ENCODE measurements around the gene FGD3. TPM values are rescaled to one million over a fixed set of nuclear protein-coding genes. Genes with fewer than 3 reads are reported as not detected.

The FGD3 gene
- polyA plus RNA-seq, 1 donor (not counting 4 experiments of a cell fraction or from before 2014, with no cell fraction given) = 0.21 TPM

DNA sequence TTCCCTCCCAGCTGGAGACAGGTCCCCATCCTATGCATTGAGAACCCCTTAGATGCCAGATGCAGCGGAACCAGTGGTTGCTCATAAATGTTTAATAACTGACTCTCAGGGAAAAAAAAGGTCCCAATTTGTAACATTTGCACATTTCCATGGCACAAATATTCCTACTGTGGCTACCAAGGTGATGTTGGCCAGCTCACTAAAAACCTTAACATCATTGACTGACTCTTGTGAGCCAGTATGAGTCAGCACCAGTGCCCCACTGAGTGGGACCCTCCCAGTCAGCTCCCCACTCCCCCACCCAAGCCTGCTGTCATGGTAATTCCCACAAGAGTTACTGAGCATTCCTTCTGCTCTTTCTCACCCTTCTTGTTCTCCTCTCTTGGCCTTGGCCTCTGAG is 26.9 kb upstream of the FGD3 start:
- FAIRE-seq (no peak), DNase-seq (ENCODE audit: low read depth, low spot score) (no peak)
- H2AFZ ChIP-seq (ENCODE audit: control insufficient read depth, low read length) = no peak overlapping the region
- no peaks in the 10 kb centered on the region for H3K9me1 ChIP-seq (ENCODE audit: control insufficient read depth, extremely low read depth, insufficient read depth, low read length)
- H3K9me3 ChIP-seq (ENCODE audit: control insufficient read depth, low read depth, low read length) = no peaks in the 10 kb centered on the region
- H3K4me1 ChIP-seq (ENCODE audit: control insufficient read depth, extremely low read depth, insufficient read depth, low read length) = no peaks in the 10 kb centered on the region
- H3K36me3 ChIP-seq (ENCODE audit: control insufficient read depth in 2 of 2, extremely low read depth in 1 of 2, insufficient read depth in 2 of 2, low read length in 2 of 2) = no peaks in the 10 kb centered on the region
- no peaks in the 10 kb centered on the region for H3K79me2 ChIP-seq (ENCODE audit: control insufficient read depth, insufficient read depth, low read length)
- H3K27ac ChIP-seq (ENCODE audit: control insufficient read depth, insufficient read depth, low read length) = no peak overlapping the region
- H4K20me1 ChIP-seq (ENCODE audit: control insufficient read depth, extremely low read depth, insufficient read depth, low read length) = no peaks in the 10 kb centered on the region
- dilution Hi-C loops (cut with MboI; ENCODE audit: extremely low pct_ligation_motif_present, low sequenced_read_pairs) = no loop called here
- no peak overlapping the region for H3K4me3 ChIP-seq (ENCODE audit: control insufficient read depth in 2 of 3, extremely low read depth in 1 of 3, insufficient read depth in 2 of 3, low read depth in 1 of 3, low read length in 3 of 3)
- no peaks in the 10 kb centered on the region for H3K27me3 ChIP-seq (ENCODE audit: control insufficient read depth, extremely low read depth, insufficient read depth, low read length)
- no peak overlapping the region for H3K9ac ChIP-seq (ENCODE audit: control insufficient read depth, extremely low read depth, insufficient read depth, low read length)
- TF ChIP-seq, protein P1, sequence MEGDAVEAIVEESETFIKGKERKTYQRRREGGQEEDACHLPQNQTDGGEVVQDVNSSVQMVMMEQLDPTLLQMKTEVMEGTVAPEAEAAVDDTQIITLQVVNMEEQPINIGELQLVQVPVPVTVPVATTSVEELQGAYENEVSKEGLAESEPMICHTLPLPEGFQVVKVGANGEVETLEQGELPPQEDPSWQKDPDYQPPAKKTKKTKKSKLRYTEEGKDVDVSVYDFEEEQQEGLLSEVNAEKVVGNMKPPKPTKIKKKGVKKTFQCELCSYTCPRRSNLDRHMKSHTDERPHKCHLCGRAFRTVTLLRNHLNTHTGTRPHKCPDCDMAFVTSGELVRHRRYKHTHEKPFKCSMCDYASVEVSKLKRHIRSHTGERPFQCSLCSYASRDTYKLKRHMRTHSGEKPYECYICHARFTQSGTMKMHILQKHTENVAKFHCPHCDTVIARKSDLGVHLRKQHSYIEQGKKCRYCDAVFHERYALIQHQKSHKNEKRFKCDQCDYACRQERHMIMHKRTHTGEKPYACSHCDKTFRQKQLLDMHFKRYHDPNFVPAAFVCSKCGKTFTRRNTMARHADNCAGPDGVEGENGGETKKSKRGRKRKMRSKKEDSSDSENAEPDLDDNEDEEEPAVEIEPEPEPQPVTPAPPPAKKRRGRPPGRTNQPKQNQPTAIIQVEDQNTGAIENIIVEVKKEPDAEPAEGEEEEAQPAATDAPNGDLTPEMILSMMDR (optimal IDR thresholded peaks at IDR 0.05 in 1 of 3, IDR thresholded peaks at IDR 0.05 in 1 of 3, conservative IDR thresholded peaks at IDR 0.05 in 1 of 3; ENCODE audit: extremely low read depth in 1 of 3, insufficient read depth in 2 of 3, low read length in 3 of 3) = no peak
- TF ChIP-seq EZH2 (IDR thresholded peaks at IDR 0.05; ENCODE audit: low read length) = no peak
- no peak overlapping the region for H3K4me2 ChIP-seq (ENCODE audit: control insufficient read depth, extremely low read depth, insufficient read depth, low read depth, low read length)

DNA sequence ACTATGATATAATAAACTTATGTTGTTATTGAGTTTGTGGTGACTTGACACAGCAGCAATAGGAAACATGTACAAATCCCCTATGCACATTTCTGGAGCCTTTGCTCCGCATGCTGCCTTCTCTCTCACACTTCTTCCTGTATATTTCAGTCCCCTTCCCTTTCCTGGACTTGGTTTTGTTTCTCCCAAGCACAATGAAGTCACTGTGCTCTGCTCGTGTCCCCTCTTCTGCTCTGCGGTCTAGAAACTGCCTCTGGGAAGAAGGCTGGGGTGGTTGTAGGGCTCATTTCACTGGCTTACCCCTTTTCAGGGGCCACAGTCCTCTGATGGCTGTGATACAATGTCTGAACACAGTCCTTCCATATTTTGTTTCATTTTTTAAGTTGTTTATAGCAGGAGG is 15.7 kb upstream of the FGD3 start:
- Histone ChIP-seq H3K27ac (ENCODE audit: control insufficient read depth, insufficient read depth, low read length) (no peak overlapping the region), H3K4me2 (ENCODE audit: control insufficient read depth, extremely low read depth, insufficient read depth, low read depth, low read length) (no peak overlapping the region), H2AFZ (ENCODE audit: control insufficient read depth, low read length) (no peak overlapping the region), H4K20me1 (ENCODE audit: control insufficient read depth, extremely low read depth, insufficient read depth, low read length) (no peaks in the 10 kb centered on the region), H3K9me1 (ENCODE audit: control insufficient read depth, extremely low read depth, insufficient read depth, low read length) (no peaks in the 10 kb centered on the region), H3K9me3 (ENCODE audit: control insufficient read depth, low read depth, low read length) (no peaks in the 10 kb centered on the region), H3K27me3 (ENCODE audit: control insufficient read depth, extremely low read depth, insufficient read depth, low read length) (no peaks in the 10 kb centered on the region), H3K4me1 (ENCODE audit: control insufficient read depth, extremely low read depth, insufficient read depth, low read length) (peaks cover 13% of the 10 kb centered on the region), H3K79me2 (ENCODE audit: control insufficient read depth, insufficient read depth, low read length) (no peaks in the 10 kb centered on the region), H3K4me3 (ENCODE audit: control insufficient read depth in 2 of 3, extremely low read depth in 1 of 3, insufficient read depth in 2 of 3, low read depth in 1 of 3, low read length in 3 of 3) (no peak overlapping the region), H3K9ac (ENCODE audit: control insufficient read depth, extremely low read depth, insufficient read depth, low read length) (no peak overlapping the region), H3K36me3 (ENCODE audit: control insufficient read depth in 2 of 2, extremely low read depth in 1 of 2, insufficient read depth in 2 of 2, low read length in 2 of 2) (no peaks in the 10 kb centered on the region)
- dilution Hi-C loops (cut with MboI; ENCODE audit: extremely low pct_ligation_motif_present, low sequenced_read_pairs) = no loop called here
- FAIRE-seq (no peak), DNase-seq (ENCODE audit: low read depth, low spot score) (no peak)
- TF ChIP-seq, protein P1 (optimal IDR thresholded peaks at IDR 0.05 in 1 of 3, IDR thresholded peaks at IDR 0.05 in 1 of 3, conservative IDR thresholded peaks at IDR 0.05 in 1 of 3; ENCODE audit: extremely low read depth in 1 of 3, insufficient read depth in 2 of 3, low read length in 3 of 3) = no peak
- no peak for TF ChIP-seq EZH2 (IDR thresholded peaks at IDR 0.05; ENCODE audit: low read length)

All from keratinocyte (primary cell).